ENCODE measurements around the gene SMIM35. TPM values are rescaled to one million over a fixed set of nuclear protein-coding genes. Genes with fewer than 3 reads are reported as not detected.
A peak's percentile ranks its signal among the peaks of the same experiment; 100 is the strongest.
"Not testable (repeated sequence)": the region's sequence is repeated elsewhere in the genome, so short reads cannot be mapped to it uniquely, and the experiment has no call there.

Gene SMIM35
- total and polyA plus RNA-seq, 9 donors: under 0.01 to 0.47 (median 0.08) TPM

GRCh38 chr11:118068945-118069612, 17.7 kb downstream of the SMIM35 start:
- H3K4me3 ChIP-seq (ENCODE audit: low read length): no peak overlapping the region

DNA sequence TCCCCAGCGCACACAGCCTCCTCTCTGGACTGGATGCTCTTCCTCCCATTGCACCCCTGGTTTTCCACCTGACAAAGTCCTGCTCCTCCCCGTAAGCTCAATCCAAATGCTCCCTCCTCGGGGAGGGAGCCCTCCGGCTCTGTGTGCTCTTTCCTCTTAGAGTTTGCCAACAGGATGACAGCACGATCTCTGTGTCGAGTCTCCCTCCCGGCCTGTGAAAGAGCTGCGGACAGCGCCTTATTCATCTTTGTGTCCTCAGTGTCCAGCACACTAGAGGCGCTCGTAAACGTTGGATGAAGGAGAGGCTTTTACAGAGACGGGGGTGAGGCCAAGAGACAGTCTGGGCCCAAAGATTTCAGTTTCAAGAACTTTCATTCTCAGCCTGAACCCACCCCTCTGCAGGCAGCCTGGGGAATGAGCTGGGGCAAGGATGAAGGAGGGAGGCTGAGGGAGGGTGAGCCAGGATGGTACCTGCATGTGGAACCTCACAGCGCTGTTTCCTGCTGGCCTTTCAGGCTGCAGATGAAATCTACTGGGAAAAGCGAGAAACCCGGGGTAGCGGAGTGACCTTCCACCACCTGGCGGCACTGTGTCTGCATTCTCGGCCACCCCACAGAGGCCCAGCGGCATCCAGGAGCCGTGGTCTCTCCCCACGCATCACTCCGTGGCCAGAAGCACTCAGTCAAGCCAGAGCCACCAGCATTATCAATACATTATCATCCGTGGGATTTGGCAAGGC, 18.4 kb downstream of the SMIM35 start:
- Histone ChIP-seq H3K4me3 (ENCODE audit: low read length) (no peak overlapping the region), H3K9me3 (replicated peaks; ENCODE audit: control insufficient read depth, low read depth, low read length) (no peaks in the 10 kb centered on the region), H3K4me1 (ENCODE audit: control insufficient read depth, insufficient read depth, low read length) (peaks cover 4% of the 10 kb centered on the region), H3K27ac (ENCODE audit: low read length) (no peak overlapping the region), H3K36me3 (ENCODE audit: control insufficient read depth, insufficient read depth, low read length) (no peaks in the 10 kb centered on the region), H3K27me3 (ENCODE audit: control insufficient read depth, insufficient read depth, low read length) (peaks cover 3% of the 10 kb centered on the region)
- DNase-seq: peak; percentile 47
- whole genome bisulfite sequencing (ENCODE audit: insufficient coverage): 31% methylated on average over 19 of the region's 24 CpGs

More at GRCh38 chr11:118068945-118069612, 17.7 kb downstream of the SMIM35 start:
- Histone ChIP-seq H3K27me3 (ENCODE audit: control insufficient read depth, insufficient read depth, low read length) (peaks cover 3% of the 10 kb centered on the region), H3K9me3 (replicated peaks; ENCODE audit: control insufficient read depth, low read depth, low read length) (no peaks in the 10 kb centered on the region), H3K4me1 (ENCODE audit: control insufficient read depth, insufficient read depth, low read length) (peaks cover 4% of the 10 kb centered on the region), H3K27ac (ENCODE audit: low read length) (no peak overlapping the region), H3K36me3 (ENCODE audit: control insufficient read depth, insufficient read depth, low read length) (no peaks in the 10 kb centered on the region)
- WGBS (ENCODE audit: insufficient coverage): 86% methylated on average over 6 of the region's 10 CpGs
- no peak for DNase-seq

DNA sequence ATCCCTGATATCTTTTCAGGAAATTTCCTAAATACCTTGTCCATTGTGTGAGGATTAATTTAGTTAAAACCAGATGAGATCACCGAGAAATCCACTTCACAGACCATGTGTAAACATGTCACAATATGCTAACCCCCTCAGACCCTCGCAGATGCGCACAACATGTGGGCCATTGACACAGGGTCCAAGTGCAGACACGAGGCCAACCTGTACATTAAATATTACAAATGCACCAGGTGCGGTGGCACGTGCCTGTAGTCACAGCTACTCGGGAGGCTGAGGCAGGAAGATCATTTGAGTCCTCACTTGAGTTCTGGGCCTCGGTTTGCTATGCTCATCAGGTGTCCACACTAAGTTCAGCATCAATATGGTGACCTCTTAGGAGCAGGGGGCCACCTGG, 19.8 kb downstream of the SMIM35 start:
- Histone ChIP-seq H3K4me3 (ENCODE audit: low read length) (no peak overlapping the region), H3K27me3 (ENCODE audit: control insufficient read depth, insufficient read depth, low read length) (peaks cover 3% of the 10 kb centered on the region), H3K27ac (ENCODE audit: low read length) (no peak overlapping the region), H3K9me3 (replicated peaks; ENCODE audit: control insufficient read depth, low read depth, low read length) (no peaks in the 10 kb centered on the region), H3K36me3 (ENCODE audit: control insufficient read depth, insufficient read depth, low read length) (no peaks in the 10 kb centered on the region), H3K4me1 (ENCODE audit: control insufficient read depth, insufficient read depth, low read length) (peaks cover 4% of the 10 kb centered on the region)
- 92% methylated on average over 7 of the region's 8 CpGs for WGBS (ENCODE audit: insufficient coverage)
- DNase-seq: no peak

DNA sequence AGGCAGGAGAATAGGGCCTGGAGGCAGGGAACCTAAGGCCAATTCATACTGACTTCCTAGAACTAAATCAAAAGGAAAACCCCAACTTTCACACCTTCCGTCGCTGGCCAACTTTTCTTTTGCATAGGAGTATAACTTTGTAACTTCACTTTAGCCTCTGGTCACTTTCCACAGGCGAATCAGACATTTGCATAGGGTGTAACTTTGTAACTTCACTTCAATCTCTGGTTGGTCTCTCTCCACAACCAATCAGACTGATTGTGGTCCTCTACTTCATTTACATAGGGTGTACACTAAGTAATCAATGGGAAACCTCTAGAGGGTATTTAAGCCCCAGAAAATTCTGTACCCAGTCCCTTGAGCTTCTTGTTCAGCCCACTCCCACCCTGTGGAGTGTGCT, 21.4 kb downstream of the SMIM35 start:
- Histone ChIP-seq H3K36me3 (ENCODE audit: control insufficient read depth, insufficient read depth, low read length) (no peaks in the 10 kb centered on the region), H3K27ac (ENCODE audit: low read length) (no peak overlapping the region), H3K4me1 (ENCODE audit: control insufficient read depth, insufficient read depth, low read length) (no peaks in the 10 kb centered on the region), H3K9me3 (replicated peaks; ENCODE audit: control insufficient read depth, low read depth, low read length) (no peaks in the 10 kb centered on the region), H3K4me3 (ENCODE audit: low read length) (no peak overlapping the region), H3K27me3 (ENCODE audit: control insufficient read depth, insufficient read depth, low read length) (peaks cover 3% of the 10 kb centered on the region)
- DNase-seq: no peak
- WGBS (ENCODE audit: insufficient coverage): no CpG with 5 or more reads among the region's 3 CpGs

- Histone ChIP-seq H3K9me3 (replicated peaks; ENCODE audit: control insufficient read depth, low read depth, low read length) (no peaks in the 10 kb centered on the region), H3K4me3 (ENCODE audit: low read length) (no peak overlapping the region), H3K27ac (ENCODE audit: low read length) (no peak overlapping the region), H3K27me3 (ENCODE audit: control insufficient read depth, insufficient read depth, low read length) (peaks cover 3% of the 10 kb centered on the region), H3K4me1 (ENCODE audit: control insufficient read depth, insufficient read depth, low read length) (no peaks in the 10 kb centered on the region), H3K36me3 (ENCODE audit: control insufficient read depth, insufficient read depth, low read length) (no peaks in the 10 kb centered on the region)
- WGBS (ENCODE audit: insufficient coverage): 94% methylated on average over 6 of the region's 9 CpGs
- DNase-seq: no peak
These were observed 21.8 kb downstream of the SMIM35 start for GRCh38 chr11:118064956-118065355.

DNA sequence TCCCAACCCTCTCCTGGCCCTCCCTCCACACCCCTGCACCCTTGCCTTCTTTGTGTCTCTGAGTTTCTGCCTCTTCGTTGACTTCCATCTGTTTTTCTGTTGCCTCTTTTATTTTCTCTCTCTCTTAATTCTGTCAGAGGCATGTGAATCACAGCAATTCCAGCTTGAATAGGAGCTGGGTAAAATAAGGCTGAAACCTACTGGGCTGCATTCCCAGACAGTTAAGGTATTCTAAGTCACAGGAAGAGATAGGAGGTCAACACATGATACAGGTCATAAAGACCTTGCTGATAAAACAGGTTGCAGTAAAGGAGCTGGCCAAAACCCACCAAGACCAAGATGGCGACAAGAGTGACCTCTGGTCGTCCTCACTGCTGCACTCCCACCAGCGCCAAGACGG, 24.1 kb downstream of the SMIM35 start:
- H3K27ac ChIP-seq (ENCODE audit: low read length); H3K4me3 ChIP-seq (ENCODE audit: low read length); H3K27me3 ChIP-seq (ENCODE audit: control insufficient read depth, insufficient read depth, low read length); H3K36me3 ChIP-seq (ENCODE audit: control insufficient read depth, insufficient read depth, low read length); DNase-seq; H3K9me3 ChIP-seq (replicated peaks; ENCODE audit: control insufficient read depth, low read depth, low read length); H3K4me1 ChIP-seq (ENCODE audit: control insufficient read depth, insufficient read depth, low read length): not testable (repeated sequence)
- WGBS (ENCODE audit: insufficient coverage): 33% methylated on average over 1 of the region's 5 CpGs

- not testable (repeated sequence) for H3K4me1 ChIP-seq (ENCODE audit: control insufficient read depth, insufficient read depth, low read length); H3K9me3 ChIP-seq (replicated peaks; ENCODE audit: control insufficient read depth, low read depth, low read length); H3K27me3 ChIP-seq (ENCODE audit: control insufficient read depth, insufficient read depth, low read length); DNase-seq; H3K36me3 ChIP-seq (ENCODE audit: control insufficient read depth, insufficient read depth, low read length); H3K27ac ChIP-seq (ENCODE audit: low read length); H3K4me3 ChIP-seq (ENCODE audit: low read length)
- 78% methylated on average over 2 of the region's 5 CpGs for WGBS (ENCODE audit: insufficient coverage)
These were observed 24.6 kb downstream of the SMIM35 start for GRCh38 chr11:118062181-118062580.

GRCh38 chr11:118061586-118062125, 25.1 kb downstream of the SMIM35 start:
- 93% methylated on average over 5 of the region's 6 CpGs for WGBS (ENCODE audit: insufficient coverage)
- no peaks in the 10 kb centered on the region for H3K9me3 ChIP-seq (replicated peaks; ENCODE audit: control insufficient read depth, low read depth, low read length)
- no peak overlapping the region for H3K4me3 ChIP-seq (ENCODE audit: low read length)
- H3K27me3 ChIP-seq (ENCODE audit: control insufficient read depth, insufficient read depth, low read length): peaks cover 6% of the 10 kb centered on the region
- H3K36me3 ChIP-seq (ENCODE audit: control insufficient read depth, insufficient read depth, low read length): no peaks in the 10 kb centered on the region
- no peak overlapping the region for H3K27ac ChIP-seq (ENCODE audit: low read length)
- DNase-seq: no peak
- no peaks in the 10 kb centered on the region for H3K4me1 ChIP-seq (ENCODE audit: control insufficient read depth, insufficient read depth, low read length)

DNA sequence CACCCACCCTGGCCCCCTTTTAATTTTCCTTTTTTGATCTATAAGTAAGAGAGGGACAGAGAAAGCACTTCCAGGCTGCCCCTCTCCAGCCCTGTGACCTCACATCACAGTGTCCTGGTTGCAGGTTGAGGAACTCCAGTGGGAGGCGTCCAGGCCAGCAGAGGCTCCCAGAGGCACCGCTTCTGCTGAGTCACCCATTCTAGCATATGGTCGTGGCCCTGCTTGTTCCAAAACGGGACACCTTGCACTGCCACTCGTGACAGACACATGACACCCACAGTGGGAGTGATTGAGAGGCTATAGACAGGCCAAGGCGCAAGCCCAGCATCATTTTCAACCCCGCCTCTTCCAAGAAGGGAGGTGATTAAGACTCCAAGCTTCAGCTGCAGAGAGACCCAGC, 25.9 kb downstream of the SMIM35 start:
- whole genome bisulfite sequencing (ENCODE audit: insufficient coverage): 54% methylated on average over 5 of the region's 7 CpGs
- Histone ChIP-seq H3K27me3 (ENCODE audit: control insufficient read depth, insufficient read depth, low read length) (peaks cover 4% of the 10 kb centered on the region), H3K4me3 (ENCODE audit: low read length) (no peak overlapping the region), H3K9me3 (replicated peaks; ENCODE audit: control insufficient read depth, low read depth, low read length) (no peaks in the 10 kb centered on the region), H3K36me3 (ENCODE audit: control insufficient read depth, insufficient read depth, low read length) (no peaks in the 10 kb centered on the region), H3K4me1 (ENCODE audit: control insufficient read depth, insufficient read depth, low read length) (no peaks in the 10 kb centered on the region), H3K27ac (ENCODE audit: low read length) (no peak overlapping the region)
- peak; percentile 51 for DNase-seq

GRCh38 chr11:118060081-118060661, 26.6 kb downstream of the SMIM35 start:
- no peak for DNase-seq
- Histone ChIP-seq H3K36me3 (ENCODE audit: control insufficient read depth, insufficient read depth, low read length) (no peaks in the 10 kb centered on the region), H3K27ac (ENCODE audit: low read length) (no peak overlapping the region), H3K4me1 (ENCODE audit: control insufficient read depth, insufficient read depth, low read length) (peaks cover 1% of the 10 kb centered on the region), H3K27me3 (ENCODE audit: control insufficient read depth, insufficient read depth, low read length) (peaks cover 3% of the 10 kb centered on the region), H3K9me3 (replicated peaks; ENCODE audit: control insufficient read depth, low read depth, low read length) (no peaks in the 10 kb centered on the region), H3K4me3 (ENCODE audit: low read length) (no peak overlapping the region)
- WGBS (ENCODE audit: insufficient coverage): 82% methylated on average over 6 of the region's 10 CpGs

Data from muscle of leg (tissue), 11 donors.